Right hindlimb (tissue), 1 donor: ENCODE measurements around the gene CYP46A1.

Source experiments
- DNase-seq: peaks from one replicate; pipeline ENCODE4 v3.0.0-alpha.2; 2018

CYP46A1 gene

GRCh38 chr14:99674776-99675381 lies 9.2 kb upstream of the CYP46A1 start:
- peak; percentile 22 for DNase-seq

GRCh38 chr14:99675382-99675835 lies 8.7 kb upstream of the CYP46A1 start:
- DNase-seq, result peak; percentile 15

- DNase-seq, result peak; percentile 21
Observed at GRCh38 chr14:99675951-99676350, 8.1 kb upstream of the CYP46A1 start.

- DNase-seq, result peak; percentile 19
Observed at GRCh38 chr14:99676657-99677056, 7.4 kb upstream of the CYP46A1 start.

DNA sequence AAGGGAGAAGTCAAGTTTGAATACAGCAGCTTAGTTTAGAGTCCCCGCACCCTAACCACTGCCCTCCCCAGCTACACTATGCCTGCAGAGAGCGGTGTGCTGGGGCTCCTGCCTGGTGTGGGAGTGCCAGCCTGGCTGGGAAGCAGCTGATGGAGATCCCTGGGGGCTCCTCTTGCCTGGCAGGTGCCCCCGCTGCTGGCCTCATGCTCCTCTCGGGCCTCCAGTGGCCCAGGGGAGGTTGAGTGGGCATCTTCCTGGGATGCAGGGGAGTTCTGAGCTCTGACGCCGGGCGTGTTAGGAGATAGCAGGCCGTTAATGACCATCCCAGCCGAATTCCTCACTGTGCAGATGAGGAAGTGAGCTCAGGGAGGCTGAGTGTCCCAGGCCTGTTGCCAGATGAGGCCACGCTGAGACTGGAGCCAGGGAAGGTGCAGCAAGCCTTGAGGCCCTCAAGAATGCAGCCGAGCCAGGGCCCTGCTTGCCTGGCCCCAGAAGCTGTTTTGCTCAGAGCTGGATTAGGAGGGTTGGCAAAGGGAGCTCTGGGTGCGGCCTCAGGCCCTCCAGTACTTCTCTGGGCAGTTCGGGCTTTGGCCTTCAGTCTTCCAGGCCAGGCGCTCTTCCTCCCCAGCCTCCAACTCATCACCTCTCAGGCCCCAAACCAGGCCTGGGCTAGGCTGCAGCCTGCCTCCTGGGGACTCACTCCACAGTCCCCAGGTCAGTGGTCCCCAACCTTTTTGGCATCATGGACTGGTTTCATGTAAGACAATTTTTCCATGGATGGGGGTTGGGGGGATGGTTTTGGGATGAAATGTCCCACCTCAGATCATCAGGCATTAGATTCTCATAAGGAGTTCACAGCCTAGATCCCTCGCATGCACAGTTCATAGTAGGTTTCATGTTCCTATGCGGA lies 6.6 kb upstream of the CYP46A1 start:
- DNase-seq, result peak; percentile 18

- peak; percentile 9 for DNase-seq
Observed at GRCh38 chr14:99678198-99678597, 5.9 kb upstream of the CYP46A1 start.

- DNase-seq, result peak; percentile 15
Observed at GRCh38 chr14:99679111-99679510, 5.0 kb upstream of the CYP46A1 start.

GRCh38 chr14:99679543-99679942 lies 4.6 kb upstream of the CYP46A1 start:
- DNase-seq, result peak; percentile 9

GRCh38 chr14:99679996-99680395 lies 4.1 kb upstream of the CYP46A1 start:
- peak; percentile 13 for DNase-seq

GRCh38 chr14:99681101-99681831 lies 2.8 kb upstream of the CYP46A1 start:
- DNase-seq, result no peak

- no peak for DNase-seq
Observed at GRCh38 chr14:99681832-99682148, 2.3 kb upstream of the CYP46A1 start.

DNA sequence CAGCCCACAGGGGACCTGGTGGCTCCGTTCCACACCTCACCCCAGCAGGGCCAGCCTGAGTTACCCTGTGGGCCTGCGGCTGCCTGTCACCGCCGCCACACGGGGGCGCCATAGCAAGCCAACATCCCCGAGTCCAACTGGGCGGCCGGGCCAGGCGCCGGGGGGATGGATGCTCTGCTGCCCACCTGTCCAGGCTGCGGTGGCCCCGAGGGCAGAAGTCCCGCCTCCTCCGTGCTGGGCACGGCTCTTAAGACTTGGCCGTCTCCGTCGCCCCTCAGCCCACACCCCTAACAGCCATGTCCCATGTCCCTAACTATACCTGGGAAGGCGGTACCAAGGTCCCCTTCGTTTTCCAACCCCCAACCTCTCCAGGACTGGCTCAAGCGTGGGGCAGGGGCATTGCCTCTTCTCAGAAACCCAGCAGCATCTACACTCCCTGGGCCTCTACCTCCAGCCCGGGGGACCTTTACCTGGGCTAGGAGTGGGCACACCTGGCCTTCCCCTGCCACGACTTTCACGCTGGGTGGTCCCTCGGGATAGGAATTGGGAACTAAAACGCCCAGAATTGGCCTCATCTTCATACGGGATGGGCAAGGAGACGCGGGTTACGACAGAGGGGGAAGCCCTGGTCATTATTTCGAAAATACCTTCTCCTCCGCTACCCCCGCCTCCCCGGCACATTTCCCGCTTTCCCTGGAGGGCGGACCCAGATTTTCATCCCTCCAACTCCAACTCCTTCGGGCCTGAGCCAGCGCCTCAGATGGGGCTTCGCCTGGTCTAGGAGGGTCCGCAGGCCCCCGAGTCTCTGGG lies 1.1 kb upstream of the CYP46A1 start:
- DNase-seq, result peak; percentile 85

- no peak for DNase-seq
Observed at GRCh38 chr14:99684410-99684934, 374 bp downstream of the CYP46A1 start.

- no peak for DNase-seq
Observed at GRCh38 chr14:99685151-99685591, 1.1 kb downstream of the CYP46A1 start.

DNA sequence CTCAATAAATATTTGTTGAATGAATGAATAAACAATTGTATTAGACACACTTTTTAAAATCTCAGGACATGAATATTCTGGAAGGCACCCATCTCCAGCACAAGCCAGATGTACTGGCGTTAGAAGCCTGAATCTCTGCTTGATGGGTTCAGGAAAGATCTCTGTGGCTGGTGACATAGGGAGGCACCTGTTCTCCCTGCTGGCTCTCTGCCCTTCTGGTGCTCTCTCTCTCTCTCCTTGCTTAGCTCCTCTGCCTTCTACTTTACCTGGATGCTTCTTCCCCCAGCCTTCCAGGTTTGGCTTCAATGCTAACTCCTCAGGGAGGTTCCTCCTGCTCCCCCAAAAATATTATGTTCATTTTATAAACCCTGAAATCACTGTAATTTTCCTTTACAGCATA lies 1.5 kb downstream of the CYP46A1 start:
- no peak for DNase-seq

DNA sequence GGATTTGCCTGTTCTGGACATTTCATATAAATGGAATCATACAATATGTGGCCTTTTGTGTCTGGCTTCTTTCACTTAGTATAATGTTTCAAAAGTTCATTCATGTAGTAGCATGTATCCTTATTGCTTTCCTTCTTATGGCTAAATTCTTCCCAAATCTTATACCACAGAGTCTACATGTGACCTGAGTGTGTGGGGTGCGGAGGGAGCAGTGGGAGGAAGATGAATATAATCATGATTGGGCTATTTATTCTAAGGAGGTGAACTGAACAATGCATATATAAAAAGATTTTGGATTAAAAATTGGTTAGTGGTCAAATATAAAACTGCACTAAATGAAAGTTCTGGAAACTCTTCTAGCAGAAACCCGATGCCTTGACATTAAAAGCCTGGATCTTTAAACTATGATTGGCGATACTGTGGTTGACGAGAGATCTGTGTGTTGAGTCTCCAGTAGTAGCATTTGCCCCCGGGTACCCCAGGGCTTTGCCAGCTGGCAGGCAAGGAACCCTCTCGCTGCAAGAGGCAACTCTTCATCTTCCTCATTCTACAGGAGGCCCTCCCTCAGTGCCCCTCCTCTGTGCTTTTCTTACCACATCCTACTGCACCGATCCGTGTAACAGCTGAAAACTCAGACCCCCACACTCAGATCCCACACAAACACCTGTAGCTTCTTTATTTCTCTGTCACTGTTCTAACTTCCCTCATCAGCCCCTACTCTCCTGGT lies 2.6 kb downstream of the CYP46A1 start:
- DNase-seq, result no peak

- no peak for DNase-seq
Observed at GRCh38 chr14:99687284-99688209, 3.4 kb downstream of the CYP46A1 start.

DNA sequence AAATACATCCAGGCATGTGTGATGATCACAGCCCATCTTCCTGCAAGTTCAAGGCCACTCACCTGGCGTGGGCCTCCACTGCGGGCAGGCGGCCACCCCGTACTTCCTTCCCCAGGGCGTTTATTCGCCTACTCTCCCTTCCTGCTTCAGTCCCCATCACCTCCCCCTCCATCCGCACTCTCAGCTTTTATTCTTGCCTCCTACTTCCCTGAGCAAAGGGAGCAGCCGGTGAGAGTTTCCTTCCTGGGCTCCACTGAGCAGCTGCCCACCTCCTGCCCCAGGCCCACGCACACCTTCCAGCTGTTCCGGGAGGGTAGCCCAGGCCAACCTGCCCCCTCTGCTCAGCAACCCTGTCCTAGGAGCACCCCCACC lies 4.1 kb downstream of the CYP46A1 start:
- no peak for DNase-seq

DNA sequence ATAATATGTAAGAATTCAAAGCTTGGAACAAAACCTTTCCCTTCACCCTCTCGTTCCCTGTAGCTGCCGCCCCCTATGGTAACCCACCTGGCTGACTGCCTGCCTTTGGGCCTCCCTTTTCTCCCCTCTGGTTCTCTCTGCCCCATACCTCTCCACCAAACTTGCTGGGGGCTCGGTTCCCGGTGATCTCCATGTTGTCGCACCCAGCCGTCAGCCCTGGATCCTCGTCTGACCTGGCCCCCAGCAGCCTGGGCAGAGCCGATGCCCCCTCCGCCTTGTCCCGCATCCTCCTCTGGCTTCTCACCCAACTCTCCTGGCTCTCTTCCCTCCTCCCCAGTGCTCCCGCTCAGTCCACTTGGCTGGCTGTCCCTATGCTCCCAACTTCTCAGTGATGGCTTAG lies 4.5 kb downstream of the CYP46A1 start:
- DNase-seq, result no peak
